HL-60 (cell line): Measurements from ENCODE around the gene HMCN1.

ENCODE experiments used
- DNase-seq, 2 experiments: peaks; one replicate each; pipeline ENCODE4 v3.0.0-alpha.2; 2010 to 2020; ENCODE audit warnings: low read depth in 1 of 2, low spot score in 1 of 2
- H3K27ac ChIP-seq: fragments of 250-450 bp; sonication (Bioruptor Pico); replicated peaks from 2 replicates; pipeline ENCODE4 v1.5.1; 2020; ENCODE audit warnings: mild to moderate bottlenecking, moderate library complexity
- H3K27me3 ChIP-seq: fragments of 250-450 bp; sonication (Bioruptor Pico); 2 replicates; pipeline ENCODE4 v1.5.1; 2021; ENCODE audit warnings: mild to moderate bottlenecking, moderate library complexity; ENCODE audit not compliant: insufficient read depth, poor library complexity, severe bottlenecking
- H3K4me3 ChIP-seq: replicated peaks from 2 replicates; pipeline ENCODE4 v1.5.1; 2011; ENCODE audit warnings: mild to moderate bottlenecking, control low read depth, low read length; ENCODE audit not compliant: insufficient read depth
- CTCF ChIP-seq: IDR thresholded peaks from one replicate; pipeline ENCODE4 v1.5.1; 2011; ENCODE audit warnings: low read length, control low read depth, inconsistent platforms; ENCODE audit not compliant: insufficient read depth
- GABPA ChIP-seq: IDR thresholded peaks from 2 replicates; pipeline ENCODE4 v1.6.1; 2012; ENCODE audit warnings: low read depth
- POLR2AphosphoS5 ChIP-seq: IDR thresholded peaks from 2 replicates; pipeline ENCODE4 v1.6.1; 2012; ENCODE audit warnings: low read depth
- REST ChIP-seq: IDR thresholded peaks from 2 replicates; pipeline ENCODE4 v1.6.1; 2012; ENCODE audit warnings: low read depth; ENCODE audit not compliant: insufficient replicate concordance
- SPI1 ChIP-seq: IDR thresholded peaks from 2 replicates; pipeline ENCODE4 v1.6.1; 2012; ENCODE audit warnings: low read depth, mild to moderate bottlenecking, borderline replicate concordance

Gene HMCN1

GRCh38 chr1:185972096-185972850 lies 238.1 kb downstream of the HMCN1 start:
- Histone ChIP-seq H3K27ac (no peak overlapping the region), H3K4me3 (no peak overlapping the region), H3K27me3 (no peaks in the 10 kb centered on the region)
- no peak for TF ChIP-seq CTCF
- no peak for TF ChIP-seq SPI1
- TF ChIP-seq REST: no peak
- no peak for TF ChIP-seq POLR2AphosphoS5
- TF ChIP-seq GABPA: no peak
- DNase-seq: no peak

GRCh38 chr1:185973645-185974044 lies 239.5 kb downstream of the HMCN1 start:
- Histone ChIP-seq H3K4me3 (no peak overlapping the region), H3K27ac (no peak overlapping the region), H3K27me3 (no peaks in the 10 kb centered on the region)
- no peak for TF ChIP-seq CTCF
- no peak for TF ChIP-seq POLR2AphosphoS5
- TF ChIP-seq GABPA: no peak
- no peak for TF ChIP-seq SPI1
- no peak for TF ChIP-seq REST
- no peak for DNase-seq

GRCh38 chr1:185974367-185975170 lies 240.4 kb downstream of the HMCN1 start:
- H3K27ac ChIP-seq: no peak overlapping the region
- DNase-seq: no peak
- H3K4me3 ChIP-seq: no peak overlapping the region
- H3K27me3 ChIP-seq: no peaks in the 10 kb centered on the region
- no peak for TF ChIP-seq GABPA
- TF ChIP-seq REST: no peak
- no peak for TF ChIP-seq POLR2AphosphoS5
- no peak for TF ChIP-seq CTCF
- no peak for TF ChIP-seq SPI1
